HG03135 (cell line): ENCODE data around the gene PDSS1.
"Not testable (repeated sequence)": the region's sequence is repeated elsewhere in the genome, so short reads cannot be mapped to it uniquely, and the experiment has no call there.

Experiments used
- ATAC-seq: cut with Tn5 transposase; IDR thresholded peaks from one replicate; pipeline ENCODE4 v1.9.1; 2021; ENCODE audit warnings: mild to moderate bottlenecking, moderate library complexity; ENCODE audit not compliant: unreplicated experiment

The PDSS1 gene

DNA sequence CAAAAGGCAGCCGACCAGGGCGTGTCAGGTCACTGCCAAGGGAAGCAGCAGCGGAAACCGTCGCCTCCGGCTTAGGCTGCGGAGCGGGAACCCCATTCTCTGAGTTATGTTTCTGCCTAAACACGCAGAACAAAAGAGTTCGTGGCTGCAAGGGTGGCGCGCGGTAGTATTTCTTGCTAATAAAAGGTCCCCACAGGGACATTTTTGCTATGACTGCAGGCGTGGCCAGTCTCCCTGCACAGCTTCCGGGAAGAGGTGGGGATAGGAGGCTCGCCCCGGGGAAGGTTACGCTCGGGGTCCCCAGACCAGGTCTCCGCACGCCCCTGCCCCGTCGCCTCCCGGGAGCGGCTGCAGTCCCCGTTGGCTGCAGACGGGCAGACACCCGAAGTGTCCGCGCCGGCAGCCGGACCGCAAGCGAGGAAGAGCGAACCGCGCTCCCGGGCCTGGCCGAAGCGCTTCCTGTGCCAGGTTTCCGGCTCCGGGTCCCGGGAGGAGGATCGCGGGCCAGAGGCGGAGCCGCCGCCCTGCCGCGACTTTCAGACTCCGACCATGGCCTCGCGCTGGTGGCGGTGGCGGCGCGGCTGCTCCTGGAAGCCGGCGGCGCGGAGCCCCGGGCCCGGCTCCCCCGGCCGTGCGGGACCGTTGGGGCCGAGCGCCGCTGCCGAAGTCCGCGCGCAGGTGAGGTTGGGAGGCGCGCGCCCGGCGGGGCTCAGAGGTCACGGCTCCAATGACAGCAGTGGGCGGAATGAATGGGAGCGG lies at the start of gene PDSS1:
Gene PDSS1, plus strand, starts transcription at position 539 of the 759 bp plus-strand sequence. Its CDS starts 11 bp downstream, at position 550.
- peak; percentile 78 for ATAC-seq

DNA sequence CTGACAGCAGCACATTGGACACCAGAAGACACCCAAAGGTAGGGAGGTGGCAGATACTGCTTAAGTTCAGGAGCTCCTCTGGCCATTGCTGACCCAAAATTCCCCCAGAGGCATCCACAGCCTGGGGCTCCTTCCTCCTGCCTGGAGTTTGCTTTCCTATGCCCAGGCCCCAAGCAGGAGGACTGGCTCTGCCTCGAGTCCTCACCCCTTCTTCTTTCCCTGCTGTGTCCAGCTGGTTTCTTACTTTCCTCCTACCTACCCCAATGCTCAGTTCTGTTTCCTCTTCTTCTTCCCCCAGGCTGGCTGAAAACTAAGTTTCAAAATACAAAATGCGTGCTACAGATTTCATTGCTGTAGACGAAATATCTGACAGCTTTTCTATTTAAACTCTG lies 49.3 kb upstream of the PDSS1 start:
- not testable (repeated sequence) for ATAC-seq

- no peak for ATAC-seq
Measured at GRCh38 chr10:26650406-26650805, 47.1 kb upstream of the PDSS1 start.

GRCh38 chr10:26651476-26651875 lies 46.0 kb upstream of the PDSS1 start:
- ATAC-seq, result not testable (repeated sequence)

GRCh38 chr10:26653004-26653403 lies 44.5 kb upstream of the PDSS1 start:
- ATAC-seq, result no peak

DNA sequence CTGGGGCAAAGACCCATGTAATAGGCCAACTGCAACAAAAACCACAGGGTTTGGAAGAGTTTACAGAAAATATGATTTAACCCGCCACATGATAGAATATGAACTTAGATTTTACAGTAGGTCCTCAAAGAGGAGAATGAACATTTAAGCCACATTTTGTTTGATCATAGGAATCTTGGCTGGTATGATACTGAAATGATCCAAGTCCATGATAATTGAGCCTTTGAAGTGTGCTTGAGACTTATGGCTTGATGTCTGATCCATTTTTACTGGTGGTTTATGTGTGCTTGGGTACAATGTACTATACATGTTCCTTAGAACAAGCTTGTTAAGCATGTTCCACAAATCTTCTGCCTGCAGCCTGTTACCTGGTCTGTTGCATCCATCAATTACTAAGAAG lies 41.8 kb upstream of the PDSS1 start:
- ATAC-seq, result no peak

GRCh38 chr10:26662864-26663263 lies 34.6 kb upstream of the PDSS1 start:
- ATAC-seq, result no peak

DNA sequence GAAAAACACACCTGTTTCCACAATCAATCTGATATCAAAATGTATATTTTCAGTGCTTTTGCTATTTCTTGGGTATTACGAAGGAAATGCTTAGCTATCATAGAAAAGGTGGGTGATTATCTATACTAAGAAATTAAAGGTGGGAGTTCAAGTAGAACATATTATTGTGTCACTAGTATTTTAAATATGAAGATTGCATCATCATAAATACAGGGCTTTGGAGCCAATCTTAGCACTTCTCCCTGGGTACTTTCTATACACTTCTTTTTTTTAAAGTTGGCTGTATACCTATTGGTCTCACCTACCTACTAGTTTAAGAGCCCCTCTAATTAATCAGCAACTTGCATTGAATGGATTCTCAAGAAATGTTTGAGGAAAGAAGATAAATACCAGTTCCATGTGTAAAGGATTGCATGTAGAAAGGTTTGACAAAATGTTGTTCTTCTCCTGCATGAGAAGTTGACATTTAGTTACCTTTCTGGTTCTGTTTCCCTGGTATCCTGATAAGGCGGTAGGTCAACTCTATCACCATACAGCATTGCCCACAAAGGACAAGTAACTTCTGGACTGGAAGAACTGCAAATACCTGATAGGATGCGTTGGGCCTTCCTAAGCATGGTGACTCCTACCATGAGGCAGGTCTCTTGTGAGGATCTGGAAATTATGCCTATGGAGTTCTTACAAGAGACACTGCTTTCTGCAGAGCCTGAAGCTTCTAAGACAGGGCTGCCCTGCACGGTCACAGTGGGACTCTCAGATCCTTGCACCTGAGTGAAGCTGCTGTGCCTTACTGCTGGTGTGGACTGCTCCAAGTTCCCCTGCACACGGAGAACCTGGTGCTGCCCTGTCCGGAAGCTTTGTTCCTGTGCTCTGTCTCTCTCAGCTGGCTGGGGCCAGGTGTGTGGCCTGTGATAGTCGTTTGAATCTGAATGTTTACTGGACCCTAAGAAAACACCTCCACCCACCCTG lies 32.1 kb upstream of the PDSS1 start:
- no peak for ATAC-seq

DNA sequence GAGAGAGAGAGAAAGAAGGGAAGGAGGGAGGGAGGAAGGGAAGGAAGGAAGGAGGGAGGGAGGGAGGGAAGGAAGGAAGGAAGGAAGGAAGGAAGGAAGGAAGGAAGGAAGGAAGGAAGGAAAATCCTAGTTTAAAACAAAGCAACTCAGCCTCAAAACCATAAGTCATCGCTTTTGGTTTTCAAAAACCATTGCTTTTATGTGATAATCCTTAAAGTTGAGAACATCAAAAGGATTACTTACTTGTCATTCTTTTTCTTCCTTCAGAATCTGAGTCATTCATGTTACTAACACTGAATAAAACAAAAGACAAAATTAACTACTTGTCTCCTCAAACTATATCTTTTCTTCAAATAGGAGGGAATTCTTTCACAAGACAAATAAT lies 21.6 kb upstream of the PDSS1 start:
- no peak for ATAC-seq

GRCh38 chr10:26679588-26679987 lies 17.9 kb upstream of the PDSS1 start:
- no peak for ATAC-seq

GRCh38 chr10:26681076-26681475 lies 16.4 kb upstream of the PDSS1 start:
- ATAC-seq, result no peak

- not testable (repeated sequence) for ATAC-seq
Measured at GRCh38 chr10:26681971-26682370, 15.5 kb upstream of the PDSS1 start.

DNA sequence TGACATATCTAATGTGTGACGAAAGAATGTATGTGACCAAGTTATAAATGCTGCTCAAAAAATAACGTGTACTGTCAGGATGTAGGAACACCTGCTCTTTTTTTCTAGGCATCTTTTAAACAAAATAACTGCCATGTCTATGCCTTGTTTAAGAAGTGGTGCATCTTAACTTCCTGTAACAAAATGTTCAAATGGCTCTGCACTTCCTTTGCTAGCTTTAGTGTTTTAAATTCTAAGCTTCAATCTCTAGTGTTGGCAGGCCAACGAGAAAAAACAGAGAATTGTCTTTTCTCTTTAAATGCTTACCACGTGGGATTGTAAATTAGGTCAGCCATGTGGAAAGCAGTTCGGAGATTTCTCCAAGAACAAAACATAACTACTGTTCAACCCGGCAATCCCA lies 14.6 kb upstream of the PDSS1 start:
- no peak for ATAC-seq

GRCh38 chr10:26684667-26685264 lies 12.7 kb upstream of the PDSS1 start:
- peak; percentile 82 for ATAC-seq

GRCh38 chr10:26685441-26685840 lies 12.1 kb upstream of the PDSS1 start:
- no peak for ATAC-seq

DNA sequence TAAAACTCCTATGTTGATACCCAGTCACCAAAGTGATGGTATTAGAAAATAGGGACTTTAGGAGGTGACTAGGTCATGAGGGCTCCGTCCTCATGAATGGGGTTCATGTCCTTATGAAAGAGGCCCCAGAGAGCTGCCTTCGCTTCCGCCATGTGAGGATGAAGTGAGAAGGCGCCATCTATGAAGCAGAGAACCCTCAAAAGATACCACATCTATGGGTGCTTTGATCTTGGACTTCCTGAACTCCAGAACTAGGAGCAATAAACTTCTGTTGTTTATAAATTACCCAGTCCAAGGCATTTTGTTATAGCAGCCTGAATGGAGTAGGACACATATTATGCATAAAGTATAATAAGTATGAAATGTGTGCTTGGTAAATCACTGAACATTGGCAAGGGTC lies 8.1 kb upstream of the PDSS1 start:
- ATAC-seq, result no peak

GRCh38 chr10:26690731-26691475 lies 6.6 kb upstream of the PDSS1 start:
- ATAC-seq, result no peak

- not testable (repeated sequence) for ATAC-seq
Measured at GRCh38 chr10:26694536-26694935, 3.0 kb upstream of the PDSS1 start.

DNA sequence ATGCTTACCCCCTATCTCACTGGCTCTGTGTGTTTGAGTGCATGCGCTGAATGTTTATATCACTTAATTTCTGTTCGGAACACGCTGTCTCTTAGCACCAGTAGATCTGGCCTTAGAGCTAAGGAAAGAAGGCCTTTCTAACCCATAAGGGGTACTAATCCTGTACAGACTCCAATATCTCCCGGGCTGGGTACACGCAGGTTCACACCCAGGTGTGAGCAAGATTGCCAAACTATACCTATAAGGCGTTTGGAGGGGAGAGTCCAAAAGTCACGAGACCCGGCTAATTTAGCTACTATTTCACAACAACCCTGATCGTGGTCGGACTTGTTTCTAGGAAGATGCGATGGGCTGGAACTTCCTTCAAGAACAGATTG lies 727 bp upstream of the PDSS1 start:
- peak; percentile 10 for ATAC-seq

GRCh38 chr10:26697922-26698608 lies 564 bp downstream of the PDSS1 start:
- ATAC-seq, result no peak
